ENCODE data around the gene CEP43. TPM values are rescaled to one million over a fixed set of nuclear protein-coding genes. Genes with fewer than 3 reads are reported as not detected.

CEP43 gene
- total and polyA plus RNA-seq, 2 experiments from 2014 or later, result 20.5 to 28.1 TPM

DNA sequence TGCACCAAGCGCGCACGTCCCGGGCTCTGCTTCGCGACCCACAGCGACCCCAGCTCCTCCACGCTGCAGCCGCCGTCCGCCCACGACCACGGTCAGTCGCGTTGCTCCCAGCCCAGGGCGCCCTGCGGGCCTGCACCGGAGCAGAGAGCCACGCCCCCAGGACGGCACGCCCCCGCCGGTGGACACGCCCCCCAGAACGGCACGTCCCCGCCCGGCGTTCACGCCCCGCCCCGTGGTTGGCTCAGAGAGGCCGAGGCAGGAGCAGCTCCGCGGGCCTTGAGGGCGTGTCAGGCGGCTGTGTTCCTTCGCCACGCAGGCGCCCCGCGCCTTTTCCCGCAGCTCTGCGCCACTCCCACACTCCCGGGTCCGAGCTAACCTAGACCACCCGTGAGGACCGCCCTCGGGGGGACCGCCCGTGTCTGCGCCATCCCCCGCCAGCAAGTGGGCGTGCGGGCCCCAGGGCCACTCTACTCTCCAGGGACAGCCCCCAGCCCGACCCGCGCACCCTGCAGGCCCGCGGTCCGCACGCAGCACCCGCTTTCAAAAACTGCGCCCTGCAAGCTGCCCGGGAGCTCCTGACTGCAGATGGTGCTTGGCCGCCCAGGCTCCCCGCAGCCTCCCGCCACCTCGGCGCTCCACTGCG lies 42.6 kb upstream of the CEP43 start, which contains the start of gene RNASET2:
Gene RNASET2, minus strand, starts transcription at position 107 of the 643 bp plus-strand sequence. CDS start 368 bp downstream, outside the sequence.
- H3K4me3 ChIP-seq, result peak within 1 kb of the TSS; percentile 62
- no peaks in the 10 kb centered on the region for H4K20me1 ChIP-seq (ENCODE audit: insufficient read depth, poor library complexity, severe bottlenecking)
- peak within 1 kb of the TSS; percentile 98 for H3K4me2 ChIP-seq
- H3K79me2 ChIP-seq, result peaks cover 20% of the 10 kb centered on the region
- no peaks in the 10 kb centered on the region for H3K9me3 ChIP-seq (ENCODE audit: low read depth)
- no peaks in the 10 kb centered on the region for H3K4me1 ChIP-seq (ENCODE audit: insufficient read depth)
- TF ChIP-seq, protein P1, sequence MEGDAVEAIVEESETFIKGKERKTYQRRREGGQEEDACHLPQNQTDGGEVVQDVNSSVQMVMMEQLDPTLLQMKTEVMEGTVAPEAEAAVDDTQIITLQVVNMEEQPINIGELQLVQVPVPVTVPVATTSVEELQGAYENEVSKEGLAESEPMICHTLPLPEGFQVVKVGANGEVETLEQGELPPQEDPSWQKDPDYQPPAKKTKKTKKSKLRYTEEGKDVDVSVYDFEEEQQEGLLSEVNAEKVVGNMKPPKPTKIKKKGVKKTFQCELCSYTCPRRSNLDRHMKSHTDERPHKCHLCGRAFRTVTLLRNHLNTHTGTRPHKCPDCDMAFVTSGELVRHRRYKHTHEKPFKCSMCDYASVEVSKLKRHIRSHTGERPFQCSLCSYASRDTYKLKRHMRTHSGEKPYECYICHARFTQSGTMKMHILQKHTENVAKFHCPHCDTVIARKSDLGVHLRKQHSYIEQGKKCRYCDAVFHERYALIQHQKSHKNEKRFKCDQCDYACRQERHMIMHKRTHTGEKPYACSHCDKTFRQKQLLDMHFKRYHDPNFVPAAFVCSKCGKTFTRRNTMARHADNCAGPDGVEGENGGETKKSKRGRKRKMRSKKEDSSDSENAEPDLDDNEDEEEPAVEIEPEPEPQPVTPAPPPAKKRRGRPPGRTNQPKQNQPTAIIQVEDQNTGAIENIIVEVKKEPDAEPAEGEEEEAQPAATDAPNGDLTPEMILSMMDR (IDR thresholded peaks at IDR 0.05; ENCODE audit: poor library complexity), result no peak
- TF ChIP-seq EZH2phosphoT487 (IDR thresholded peaks at IDR 0.05; ENCODE audit: low read depth, severe bottlenecking, unreplicated experiment) (no peak), EZH2 (IDR thresholded peaks at IDR 0.05; ENCODE audit: borderline replicate concordance) (no peak)
- peak; percentile 97 for DNase-seq (ENCODE audit: low spot score)
- peak within 1 kb of the TSS; percentile 90 for H2AFZ ChIP-seq
- H3K36me3 ChIP-seq (replicated peaks; ENCODE audit: insufficient read depth, low read depth), result no peaks in the 10 kb centered on the region
- H3K9me2 ChIP-seq (replicated peaks; ENCODE audit: insufficient read depth), result no peaks in the 10 kb centered on the region
- peak within 1 kb of the TSS; percentile 93 for H3K27ac ChIP-seq
- no peaks in the 10 kb centered on the region for H3K27me3 ChIP-seq
- under 1% methylated on average over 44 of the region's 71 CpGs for WGBS (ENCODE audit: low lambda C conversion rate, missing lambda C conversion rate)

DNA sequence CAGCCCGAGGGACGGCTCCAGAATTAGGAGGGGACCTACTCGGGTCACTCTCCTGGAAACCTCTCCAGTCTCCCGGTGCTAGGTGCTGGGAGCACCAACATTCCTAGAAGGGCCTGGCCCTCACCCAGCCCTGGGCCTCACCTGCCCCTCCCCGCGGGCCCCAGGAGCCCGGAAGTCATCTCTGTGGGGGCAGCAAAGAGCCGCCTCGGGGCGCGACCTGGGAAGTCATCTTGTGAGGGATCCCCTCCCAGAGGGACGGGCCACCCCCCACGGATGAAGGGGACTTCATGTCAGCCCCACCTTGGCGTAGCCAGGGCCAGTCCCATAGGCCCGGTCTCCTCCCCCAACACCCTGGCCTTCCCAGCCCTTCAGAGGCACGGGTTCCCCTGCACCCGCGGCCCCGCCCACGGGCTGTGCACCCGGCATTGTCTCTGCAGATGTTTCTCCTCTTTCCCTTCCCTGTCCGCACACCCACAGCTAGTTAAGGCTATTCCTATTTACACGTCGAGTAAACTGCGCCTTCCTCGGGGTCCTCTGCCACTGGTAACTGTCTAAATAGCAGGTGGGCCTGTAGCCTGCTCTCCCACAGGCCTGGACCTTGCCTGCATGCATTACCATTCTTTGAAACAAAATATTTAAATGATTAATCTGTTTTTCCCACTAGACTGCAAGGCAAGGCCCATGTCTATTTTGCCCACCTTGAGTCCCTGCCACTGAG lies 42.0 kb upstream of the CEP43 start:
- H3K27ac ChIP-seq, result peak overlapping the region; percentile 93
- no peaks in the 10 kb centered on the region for H3K27me3 ChIP-seq
- peaks cover 20% of the 10 kb centered on the region for H3K79me2 ChIP-seq
- H3K36me3 ChIP-seq (replicated peaks; ENCODE audit: insufficient read depth, low read depth), result no peaks in the 10 kb centered on the region
- 18% methylated on average over 21 of the region's 26 CpGs for WGBS (ENCODE audit: low lambda C conversion rate, missing lambda C conversion rate)
- H3K4me3 ChIP-seq, result peak overlapping the region; percentile 60
- no peaks in the 10 kb centered on the region for H3K9me2 ChIP-seq (replicated peaks; ENCODE audit: insufficient read depth)
- no peaks in the 10 kb centered on the region for H3K4me1 ChIP-seq (ENCODE audit: insufficient read depth)
- DNase-seq (ENCODE audit: low spot score), result peak; percentile 70
- H3K9me3 ChIP-seq (ENCODE audit: low read depth), result no peaks in the 10 kb centered on the region
- TF ChIP-seq EZH2 (IDR thresholded peaks at IDR 0.05; ENCODE audit: borderline replicate concordance) (no peak), EZH2phosphoT487 (IDR thresholded peaks at IDR 0.05; ENCODE audit: low read depth, severe bottlenecking, unreplicated experiment) (no peak)
- TF ChIP-seq, protein P1 (IDR thresholded peaks at IDR 0.05; ENCODE audit: poor library complexity), result peak; percentile 3
- H3K4me2 ChIP-seq, result peak overlapping the region; percentile 98
- H4K20me1 ChIP-seq (ENCODE audit: insufficient read depth, poor library complexity, severe bottlenecking), result no peaks in the 10 kb centered on the region
- peak overlapping the region; percentile 90 for H2AFZ ChIP-seq

DNA sequence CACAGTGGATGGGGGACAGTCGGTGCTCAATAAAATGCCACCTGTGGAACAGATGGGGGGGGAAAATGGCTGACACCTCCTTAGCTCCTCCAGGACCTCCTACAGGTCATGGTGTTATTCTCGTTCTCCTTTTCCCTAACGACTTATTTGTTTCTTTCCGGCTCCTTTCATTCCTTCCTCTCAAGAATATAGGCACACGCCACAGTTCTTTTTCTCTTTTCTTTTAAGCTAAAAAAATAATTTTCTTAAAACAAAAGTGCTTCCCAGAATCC lies 41.5 kb upstream of the CEP43 start:
- Histone ChIP-seq H4K20me1 (ENCODE audit: insufficient read depth, poor library complexity, severe bottlenecking) (no peaks in the 10 kb centered on the region), H3K4me3 (no peak overlapping the region), H2AFZ (peak overlapping the region; percentile 90), H3K79me2 (peaks cover 20% of the 10 kb centered on the region), H3K4me2 (peak overlapping the region; percentile 98), H3K27me3 (no peaks in the 10 kb centered on the region), H3K36me3 (replicated peaks; ENCODE audit: insufficient read depth, low read depth) (no peaks in the 10 kb centered on the region), H3K27ac (no peak overlapping the region), H3K9me3 (ENCODE audit: low read depth) (no peaks in the 10 kb centered on the region), H3K9me2 (replicated peaks; ENCODE audit: insufficient read depth) (no peaks in the 10 kb centered on the region), H3K4me1 (ENCODE audit: insufficient read depth) (no peaks in the 10 kb centered on the region)
- no peak for DNase-seq (ENCODE audit: low spot score)
- WGBS (ENCODE audit: low lambda C conversion rate, missing lambda C conversion rate), result 90% methylated on average over 5 of the region's 5 CpGs
- TF ChIP-seq, protein P1 (IDR thresholded peaks at IDR 0.05; ENCODE audit: poor library complexity), result no peak
- TF ChIP-seq EZH2 (IDR thresholded peaks at IDR 0.05; ENCODE audit: borderline replicate concordance) (no peak), EZH2phosphoT487 (IDR thresholded peaks at IDR 0.05; ENCODE audit: low read depth, severe bottlenecking, unreplicated experiment) (no peak)

All from hepatocyte (in vitro differentiated cells).